ENCODE data around the gene MTLN.
"Not testable (repeated sequence)": the region's sequence is repeated elsewhere in the genome, so short reads cannot be mapped to it uniquely, and the experiment has no call there.

GRCh38 chr2:110243283-110243682 lies 30.9 kb upstream of the MTLN start:
- TF ChIP-seq POLR2A (IDR thresholded peaks at IDR 0.05; ENCODE audit: low read depth, low read length); POLR2AphosphoS5 (IDR thresholded peaks at IDR 0.05; ENCODE audit: low read depth, low read length); TAF1 (IDR thresholded peaks at IDR 0.05; ENCODE audit: low read depth, low read length); PAX5 (IDR thresholded peaks at IDR 0.05; ENCODE audit: insufficient read depth, low read length, severe bottlenecking); SPI1 (IDR thresholded peaks at IDR 0.05; ENCODE audit: low read depth, low read length): not testable (repeated sequence)
